IMR-90 (cell line): Measurements from ENCODE around the gene PLXNA4. TPM values are rescaled to one million over a fixed set of nuclear protein-coding genes. Genes with fewer than 3 reads are reported as not detected.
A peak's percentile ranks its signal among the peaks of the same experiment; 100 is the strongest.

ENCODE experiments used
- ATAC-seq: fragments of 200-7000 bp; cut with Tn5 transposase; 2 replicates; pipeline ENCODE4 v1.9.1; 2020; ENCODE audit warnings: low read depth, mild to moderate bottlenecking, moderate library complexity
- BruUV-seq: library from RNA; stranded (reverse); fragments of 400-500 nt; replicated peaks from 2 replicates; lab custom pipeline; 2021; lab: Mats Ljungman, UMichigan
- CTCF ChIA-PET: fragments of 300-600 bp; formaldehyde crosslinking; extraction: SDS; loops from one replicate; lab custom pipeline; 2021; ENCODE audit warnings: antibody characterized with exemption; lab: Yijun Ruan, JAX
- POLR2A ChIA-PET: fragments of 300-600 bp; sonication (Branson Sonifier 250); formaldehyde crosslinking; loops from one replicate; lab custom pipeline; 2022; ENCODE audit warnings: antibody characterized with exemption; ENCODE audit not compliant: unreplicated experiment; lab: Charles Lee
- DNase-seq: peaks from one replicate; pipeline ENCODE4 v3.0.0; 2013
- H2AFZ ChIP-seq: replicated peaks from 2 replicates; pipeline ENCODE3; 2013; ENCODE audit warnings: low read length, mild to moderate bottlenecking; ENCODE audit not compliant: poor library complexity
- H2AK5ac ChIP-seq: 2 replicates; pipeline ENCODE4 v1.6.1; 2013; ENCODE audit warnings: low read depth, low read length, inconsistent platforms
- H2AK9ac ChIP-seq: replicated peaks from 2 replicates; pipeline ENCODE3; 2013; ENCODE audit warnings: mild to moderate bottlenecking, low read depth, low read length, moderate library complexity; ENCODE audit not compliant: poor library complexity
- H2BK120ac ChIP-seq: 2 replicates; pipeline ENCODE4 v1.6.1; 2013; ENCODE audit warnings: low read depth, low read length, inconsistent platforms
- H2BK15ac ChIP-seq: 3 replicates; pipeline ENCODE4 v1.6.1; 2013; ENCODE audit warnings: low read depth, low read length, inconsistent platforms
- H2BK20ac ChIP-seq: 2 replicates; pipeline ENCODE4 v1.6.1; 2013; ENCODE audit warnings: low read depth, mild to moderate bottlenecking, inconsistent platforms, low read length, moderate library complexity
- H2BK5ac ChIP-seq: 2 replicates; pipeline ENCODE4 v1.6.1; 2013; ENCODE audit warnings: mild to moderate bottlenecking, low read depth, low read length, inconsistent platforms; ENCODE audit not compliant: poor library complexity, severe bottlenecking
- H3K14ac ChIP-seq: replicated peaks from 2 replicates; pipeline ENCODE4 v1.6.1; 2013; ENCODE audit warnings: low read depth, low read length, inconsistent platforms
- H3K18ac ChIP-seq: 2 replicates; pipeline ENCODE4 v1.6.1; 2013; ENCODE audit warnings: low read depth, low read length, control low read depth
- H3K23ac ChIP-seq: 2 replicates; pipeline ENCODE4 v1.6.1; 2013; ENCODE audit warnings: low read depth, low read length, inconsistent platforms
- H3K27ac ChIP-seq: 2 replicates; pipeline ENCODE4 v1.5.1; 2013; ENCODE audit warnings: mild to moderate bottlenecking, control low read depth, low read length; ENCODE audit not compliant: insufficient read depth
- H3K27me3 ChIP-seq: 2 replicates; pipeline ENCODE4 v1.6.1; 2013; ENCODE audit warnings: low read length; ENCODE audit not compliant: control insufficient read depth, insufficient read depth
- H3K36me3 ChIP-seq: 2 replicates; pipeline ENCODE4 v1.6.1; 2013; ENCODE audit warnings: low read length, mixed read lengths; ENCODE audit not compliant: control insufficient read depth, insufficient read depth
- H3K4ac ChIP-seq: 2 replicates; pipeline ENCODE4 v1.6.1; 2013; ENCODE audit warnings: low read depth, low read length, inconsistent platforms
- H3K4me1 ChIP-seq: 2 replicates; pipeline ENCODE4 v1.6.1; 2013; ENCODE audit warnings: low read length, mixed read lengths; ENCODE audit not compliant: control insufficient read depth, insufficient read depth
- H3K4me2 ChIP-seq: 2 replicates; pipeline ENCODE4 v1.6.1; 2013; ENCODE audit warnings: low read depth, mild to moderate bottlenecking, control low read depth, low read length, moderate library complexity
- H3K4me3 ChIP-seq: 2 replicates; pipeline ENCODE4 v1.5.1; 2013; ENCODE audit warnings: low read depth, mild to moderate bottlenecking, control low read depth, low read length, moderate library complexity; ENCODE audit not compliant: insufficient read depth
- H3K56ac ChIP-seq: 2 replicates; pipeline ENCODE4 v1.6.1; 2013; ENCODE audit warnings: low read length, inconsistent platforms; ENCODE audit not compliant: insufficient read depth; ENCODE audit errors: extremely low read depth
- H3K79me1 ChIP-seq, 2 experiments: 2 replicates each; pipeline ENCODE4 v1.6.1; 2013; ENCODE audit warnings: low read length in 2 of 2, inconsistent platforms in 1 of 2, low read depth in 1 of 2
- H3K9ac ChIP-seq: 2 replicates; pipeline ENCODE4 v1.6.1; 2013; ENCODE audit warnings: low read depth, low read length, control low read depth
- H3K9me1 ChIP-seq: 2 replicates; pipeline ENCODE4 v1.6.1; 2013; ENCODE audit warnings: low read length, inconsistent platforms; ENCODE audit not compliant: insufficient read depth
- H3K9me3 ChIP-seq: 2 replicates; pipeline ENCODE4 v1.6.1; 2013; ENCODE audit warnings: low read length; ENCODE audit not compliant: control insufficient read depth, insufficient read depth
- H4K20me1 ChIP-seq: 2 replicates; pipeline ENCODE4 v1.6.1; 2013; ENCODE audit warnings: low read length, inconsistent platforms; ENCODE audit not compliant: insufficient read depth
- H4K5ac ChIP-seq: 2 replicates; pipeline ENCODE4 v1.6.1; 2013; ENCODE audit warnings: mild to moderate bottlenecking, low read depth, low read length, control low read depth
- H4K8ac ChIP-seq, 2 experiments: 2 replicates each; pipeline ENCODE4 v1.6.1; 2013; ENCODE audit warnings: low read depth in 2 of 2, low read length in 2 of 2, control low read depth in 1 of 2, inconsistent platforms in 1 of 2
- H4K91ac ChIP-seq: 2 replicates; pipeline ENCODE4 v1.6.1; 2013; ENCODE audit warnings: low read depth, low read length, inconsistent platforms; ENCODE audit not compliant: insufficient read depth
- BHLHE40 ChIP-seq: fragments of 150-350 bp; IDR thresholded peaks from 2 replicates; pipeline ENCODE4 v1.6.1; 2016; ENCODE audit warnings: mild to moderate bottlenecking, low read depth, low read length
- CEBPB ChIP-seq: IDR thresholded peaks from 2 replicates; pipeline ENCODE4 v1.6.1; 2012; ENCODE audit warnings: low read depth, low read length, improper control_type of control experiment
- CHD1 ChIP-seq: IDR thresholded peaks from 2 replicates; pipeline ENCODE4 v1.6.1; 2012; ENCODE audit warnings: low read depth, low read length, improper control_type of control experiment
- CTCF ChIP-seq: conservative IDR thresholded peaks from 2 replicates; pipeline ENCODE4 v1.5.1; 2012; ENCODE audit warnings: mild to moderate bottlenecking, low read depth, low read length, improper control_type of control experiment
- FOS ChIP-seq: fragments of 150-350 bp; IDR thresholded peaks from 2 replicates; pipeline ENCODE4 v1.6.1; 2016; ENCODE audit warnings: low read depth, low read length
- MAZ ChIP-seq: IDR thresholded peaks from 2 replicates; pipeline ENCODE4 v1.6.1; 2012; ENCODE audit warnings: low read depth, mild to moderate bottlenecking, low read length, improper control_type of control experiment, moderate library complexity, borderline replicate concordance
- MXI1 ChIP-seq: IDR thresholded peaks from 2 replicates; pipeline ENCODE4 v1.6.1; 2012; ENCODE audit warnings: low read depth, mild to moderate bottlenecking, low read length, moderate library complexity, borderline replicate concordance
- NFE2L2 ChIP-seq: fragments of 150-350 bp; IDR thresholded peaks from 2 replicates; pipeline ENCODE4 v1.6.1; 2016; ENCODE audit warnings: low read depth, mild to moderate bottlenecking, low read length
- POLR2A ChIP-seq: IDR thresholded peaks from 2 replicates; pipeline ENCODE4 v1.6.1; 2012; ENCODE audit warnings: mild to moderate bottlenecking, low read depth, low read length
- RAD21 ChIP-seq: IDR thresholded peaks from 2 replicates; pipeline ENCODE4 v1.6.1; 2012; ENCODE audit warnings: low read length, improper control_type of control experiment
- RCOR1 ChIP-seq: IDR thresholded peaks from 2 replicates; pipeline ENCODE4 v1.6.1; 2012; ENCODE audit warnings: mild to moderate bottlenecking, low read length, improper control_type of control experiment; ENCODE audit not compliant: insufficient replicate concordance
- WGBS, 2 experiments: methylation state at CpG; one replicate each; pipeline versions ENCODE4 v1.1.5 to v1.1.7; 2013; ENCODE audit warnings: missing lambda C conversion rate in 2 of 2; ENCODE audit not compliant: insufficient read length in 1 of 2; ENCODE audit errors: extremely low coverage in 2 of 2; 5-methylcytosine and 5-hydroxymethylcytosine counted together
- dilution Hi-C: fragments of 300-500 bp; cut with HindIII; formaldehyde crosslinking; loops from one replicate; pipeline ENCODE4 v1.14.3; 2018; ENCODE audit warnings: low sequenced_read_pairs; ENCODE audit not compliant: unreplicated experiment
- in situ Hi-C: fragments of 300-500 bp; cut with MboI; formaldehyde crosslinking; loops from 3 replicates; pipeline ENCODE4 v1.14.3; 2019; ENCODE audit warnings: low sequenced_read_pairs, inconsistent platforms, mixed read lengths
- intact Hi-C: fragments of 100-400 bp; cut with micrococcal nuclease; formaldehyde crosslinking; loops from 2 replicates; pipeline ENCODE4 v1.10.0; 2022
- polyA plus RNA-seq, 3 experiments: library from polyadenylated mRNA; depleted of rRNA; stranded (reverse); fragments of >200 nt; gene quantifications; 2 replicates each; pipeline ENCODE4 v1.2.3, GENCODE V29; 2012; ENCODE audit warnings: low replicate concordance in 1 of 3
- total RNA-seq: library from RNA; depleted of rRNA; stranded (reverse); fragments of >200 nt; gene quantifications from 2 replicates; pipeline ENCODE4 v1.2.3, GENCODE V29; 2012

PLXNA4 gene
- total and polyA plus RNA-seq, 2 of the 4 experiments (the other 2 are of a cell fraction) = under 0.01 TPM

GRCh38 chr7:132618956-132619305 is 42.7 kb upstream of the PLXNA4 start:
- WGBS, 2 experiments = no CpG with 5 or more reads among the region's 2 CpGs
- Histone ChIP-seq H3K9ac (no peak overlapping the region), H3K27me3 (peaks cover 2% of the 10 kb centered on the region; the same call in 1 of the 2 replicates), H3K14ac (no peak overlapping the region), H3K56ac (no peak overlapping the region), H2AFZ (no peak overlapping the region), H3K79me1 (no peaks in the 10 kb centered on the region), H4K91ac (no peak overlapping the region), H4K5ac (no peak overlapping the region), H3K4me1 (no peaks in the 10 kb centered on the region), H2AK9ac (no peak overlapping the region), H3K9me1 (no peaks in the 10 kb centered on the region), H4K20me1 (no peaks in the 10 kb centered on the region), H3K36me3 (no peaks in the 10 kb centered on the region), H2BK5ac (no peak overlapping the region), H3K27ac (no peak overlapping the region), H3K18ac (no peak overlapping the region), H3K4me3 (no peak overlapping the region), H2BK120ac (no peak overlapping the region), H3K4ac (no peak overlapping the region), H2AK5ac (no peak overlapping the region), H3K9me3 (no peaks in the 10 kb centered on the region), H3K23ac (no peak overlapping the region), H2BK15ac (no peak overlapping the region), H2BK20ac (no peak overlapping the region), H4K8ac (no peak overlapping the region), H3K4me2 (no peak overlapping the region)
- ChIA-PET POLR2A (no interaction called here), CTCF (no interaction called here)
- no peak for ATAC-seq
- dilution Hi-C loops (no loop called here), in situ Hi-C loops (no loop called here), intact Hi-C loops (no loop called here)
- DNase-seq = peak; percentile 3
- TF ChIP-seq RCOR1 (no peak), NFE2L2 (no peak), FOS (no peak), MAZ (no peak), CHD1 (no peak), POLR2A (no peak), RAD21 (no peak), CTCF (no peak), MXI1 (no peak), BHLHE40 (no peak), CEBPB (no peak)
- no TSS peak for BruUV-seq
